Hindlimb muscle (tissue), 1 donor: Measurements from ENCODE around the gene RPL23. TPM values are rescaled to one million over a fixed set of nuclear protein-coding genes. Genes with fewer than 3 reads are reported as not detected.

Source experiments
- DNase-seq: peaks from one replicate; pipeline ENCODE4 v3.0.0-alpha.2; 2013
- polyA plus RNA-seq: library from polyadenylated mRNA; unstranded; fragments of 120-200 nt; gene quantifications from one replicate; pipeline ENCODE4 v1.2.1, GENCODE V29; 2013; ENCODE audit not compliant: insufficient read length

The RPL23 gene
- polyA plus RNA-seq, 1 donor, result 2,574 TPM

GRCh38 chr17:38883592-38884526 lies 30.3 kb upstream of the RPL23 start:
- DNase-seq, result no peak

- no peak for DNase-seq
Observed at GRCh38 chr17:38882870-38883269, 29.3 kb upstream of the RPL23 start.

- peak; percentile 65 for DNase-seq
Observed at GRCh38 chr17:38881600-38882191, 28.2 kb upstream of the RPL23 start.

- peak; percentile 48 for DNase-seq
Observed at GRCh38 chr17:38879878-38880665, 26.6 kb upstream of the RPL23 start.

- DNase-seq, result no peak
Observed at GRCh38 chr17:38877130-38877851, 23.8 kb upstream of the RPL23 start.

- DNase-seq, result no peak
Observed at GRCh38 chr17:38875477-38876075, 22.1 kb upstream of the RPL23 start.

GRCh38 chr17:38874505-38875400 lies 21.2 kb upstream of the RPL23 start:
- DNase-seq, result no peak

- DNase-seq, result no peak
Observed at GRCh38 chr17:38873640-38874380, 20.3 kb upstream of the RPL23 start.

GRCh38 chr17:38872671-38873385 lies 19.3 kb upstream of the RPL23 start:
- DNase-seq, result no peak

- DNase-seq, result no peak
Observed at GRCh38 chr17:38872027-38872511, 18.5 kb upstream of the RPL23 start.

GRCh38 chr17:38871247-38872015 lies 17.9 kb upstream of the RPL23 start:
- DNase-seq, result no peak

- peak; percentile 80 for DNase-seq
Observed at GRCh38 chr17:38870259-38871165, 17.0 kb upstream of the RPL23 start.

GRCh38 chr17:38869526-38870258 lies 16.2 kb upstream of the RPL23 start, which contains the start of gene LASP1:
TSS of gene LASP1 (plus strand) at chr17:38870058. CDS start at chr17:38870190, 132 bp downstream.
- DNase-seq, result peak; percentile 94

- peak; percentile 94 for DNase-seq
Observed at GRCh38 chr17:38868817-38869525, 15.4 kb upstream of the RPL23 start.

- DNase-seq, result peak; percentile 45
Observed at GRCh38 chr17:38867968-38868816, 14.7 kb upstream of the RPL23 start.
